Measurements from ENCODE around the gene TOM1.

Gene TOM1

DNA sequence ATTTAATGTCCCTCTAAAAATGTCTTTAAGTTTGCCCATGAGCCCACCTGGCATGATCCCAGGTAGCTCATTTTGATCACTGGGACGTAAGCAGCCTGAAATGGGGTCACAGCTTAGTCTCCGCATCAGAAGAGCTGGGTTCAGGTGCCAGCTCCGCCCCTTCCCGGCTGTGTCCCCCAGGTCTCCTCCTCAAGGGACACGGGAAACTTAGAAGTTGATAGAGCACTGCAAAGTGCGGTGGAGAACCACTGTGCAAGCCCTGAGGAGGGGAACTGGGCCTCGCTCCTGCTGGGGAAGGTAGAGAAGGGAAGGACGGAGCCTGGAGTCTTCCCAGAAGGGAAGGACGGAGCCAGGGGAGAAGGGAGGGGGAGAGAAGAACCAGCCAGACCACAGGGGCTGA is 7.7 kb downstream of the TOM1 start:
- DNase-seq (ENCODE audit: low read depth, low spot score) = no peak

DNA sequence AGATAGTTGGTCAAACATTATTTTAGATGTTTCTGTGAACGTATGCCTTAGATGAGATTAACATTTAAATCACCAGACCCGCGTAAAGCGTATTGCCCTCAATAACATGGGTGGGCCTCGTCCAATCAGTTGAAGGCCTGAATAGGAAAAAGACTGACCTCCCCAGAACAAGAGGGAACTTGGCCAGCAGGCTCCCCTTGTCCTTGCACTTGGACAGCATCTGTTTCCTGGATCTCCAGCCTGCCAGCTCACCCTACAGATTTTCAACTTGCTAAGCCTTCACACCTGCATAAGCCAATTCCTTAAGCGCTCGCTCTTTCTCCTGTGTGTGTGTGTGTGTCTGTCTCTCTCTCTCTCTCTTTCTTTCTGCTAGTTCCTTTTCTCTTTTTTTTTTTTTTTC is 8.2 kb downstream of the TOM1 start:
- DNase-seq (ENCODE audit: low read depth, low spot score) = no peak

DNA sequence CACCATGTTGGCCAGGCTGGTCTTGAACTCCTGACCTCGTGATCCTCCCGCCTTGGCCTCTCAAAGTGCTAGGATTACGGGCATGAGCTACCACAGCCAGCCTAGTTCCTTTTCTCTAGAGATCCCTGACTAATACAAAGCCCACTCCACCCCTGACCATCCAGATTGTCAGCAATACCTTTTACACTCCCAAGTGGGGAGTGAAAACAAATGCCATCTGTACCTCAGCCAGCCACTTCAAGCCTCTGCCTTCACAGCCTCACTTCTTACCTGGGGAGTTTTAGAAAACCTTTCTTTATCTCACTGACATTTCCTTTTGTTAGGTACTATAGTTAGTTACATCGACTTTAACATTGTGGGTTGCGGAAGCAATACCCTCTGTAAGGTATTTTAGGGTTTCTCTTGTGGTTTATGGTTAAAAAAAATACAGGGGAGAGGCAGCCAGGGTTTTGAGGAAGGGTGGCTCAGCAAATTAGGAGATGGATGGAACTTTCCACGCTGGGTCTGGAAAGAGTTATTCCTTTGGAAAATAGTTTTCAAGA is 8.9 kb downstream of the TOM1 start:
- no peak for DNase-seq (ENCODE audit: low read depth, low spot score)

DNA sequence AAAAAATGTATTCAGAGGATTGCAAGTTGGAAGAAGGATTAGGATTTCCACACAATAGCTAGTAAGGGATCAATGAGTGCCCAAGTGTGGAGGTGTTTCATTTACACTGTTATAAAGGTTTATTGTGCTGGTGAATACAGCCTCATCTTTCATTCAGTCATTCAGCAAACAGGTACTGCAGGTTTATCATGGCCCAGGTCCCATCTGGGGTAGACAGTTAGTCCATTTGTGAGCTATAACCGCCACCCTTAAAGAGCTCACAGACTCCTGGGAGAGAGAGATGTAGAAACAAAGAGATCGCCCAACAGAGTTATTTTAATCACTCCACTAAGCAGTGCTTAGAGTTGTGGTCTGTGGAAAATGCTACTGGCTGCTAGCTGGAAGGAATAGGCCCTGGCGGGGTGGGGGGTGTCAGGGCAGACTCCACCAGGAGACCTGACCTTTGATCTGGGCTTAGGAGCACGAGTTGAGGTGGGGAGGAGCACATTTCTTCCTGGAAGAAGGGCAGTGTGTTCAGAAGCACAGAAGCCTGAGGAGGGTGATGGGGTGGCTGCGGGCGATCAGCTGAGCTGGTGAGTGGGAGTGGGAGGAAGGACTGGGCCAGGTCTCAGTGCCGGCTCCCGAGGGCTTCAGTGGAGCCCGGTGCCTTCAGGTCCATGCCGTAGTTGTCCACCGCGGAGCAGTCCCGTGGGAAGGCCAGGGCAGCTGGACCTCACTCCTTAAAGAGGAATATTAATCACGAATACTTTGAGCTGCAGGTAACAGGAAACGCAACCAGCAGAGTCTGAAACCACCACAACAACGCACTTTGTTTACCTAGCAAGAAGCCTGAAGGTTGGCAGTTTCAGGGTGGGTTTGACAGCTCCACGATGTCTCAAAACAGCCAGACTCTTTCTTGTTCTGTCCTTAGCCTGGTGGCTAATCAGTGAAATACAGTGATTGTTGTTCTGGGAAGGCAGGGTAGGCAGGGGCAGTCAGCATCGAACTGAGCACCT is 11.2 kb downstream of the TOM1 start:
- DNase-seq (ENCODE audit: low read depth, low spot score) = no peak

DNA sequence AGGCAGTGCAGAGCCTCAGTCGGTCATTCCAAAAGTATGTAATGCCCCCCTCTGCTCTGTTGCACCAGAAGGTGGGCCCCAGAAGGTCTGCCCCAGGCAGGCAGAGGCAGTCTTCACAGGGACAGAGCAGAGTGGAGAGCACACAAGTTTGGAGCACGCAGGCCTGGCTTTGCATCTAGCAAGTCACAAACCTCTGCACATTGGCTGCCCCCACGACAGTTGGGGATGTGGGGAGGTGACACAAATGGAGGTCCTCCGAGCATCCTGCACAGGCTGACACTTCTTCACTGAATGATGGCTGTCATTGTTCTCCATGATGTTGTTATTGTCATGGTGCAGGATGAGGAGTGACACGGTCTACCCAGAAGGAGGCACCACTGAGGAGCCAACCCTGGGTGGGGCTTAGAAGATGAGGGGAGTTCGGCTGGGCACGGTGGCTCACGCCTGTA is 11.9 kb downstream of the TOM1 start:
- no peak for DNase-seq (ENCODE audit: low read depth, low spot score)

DNA sequence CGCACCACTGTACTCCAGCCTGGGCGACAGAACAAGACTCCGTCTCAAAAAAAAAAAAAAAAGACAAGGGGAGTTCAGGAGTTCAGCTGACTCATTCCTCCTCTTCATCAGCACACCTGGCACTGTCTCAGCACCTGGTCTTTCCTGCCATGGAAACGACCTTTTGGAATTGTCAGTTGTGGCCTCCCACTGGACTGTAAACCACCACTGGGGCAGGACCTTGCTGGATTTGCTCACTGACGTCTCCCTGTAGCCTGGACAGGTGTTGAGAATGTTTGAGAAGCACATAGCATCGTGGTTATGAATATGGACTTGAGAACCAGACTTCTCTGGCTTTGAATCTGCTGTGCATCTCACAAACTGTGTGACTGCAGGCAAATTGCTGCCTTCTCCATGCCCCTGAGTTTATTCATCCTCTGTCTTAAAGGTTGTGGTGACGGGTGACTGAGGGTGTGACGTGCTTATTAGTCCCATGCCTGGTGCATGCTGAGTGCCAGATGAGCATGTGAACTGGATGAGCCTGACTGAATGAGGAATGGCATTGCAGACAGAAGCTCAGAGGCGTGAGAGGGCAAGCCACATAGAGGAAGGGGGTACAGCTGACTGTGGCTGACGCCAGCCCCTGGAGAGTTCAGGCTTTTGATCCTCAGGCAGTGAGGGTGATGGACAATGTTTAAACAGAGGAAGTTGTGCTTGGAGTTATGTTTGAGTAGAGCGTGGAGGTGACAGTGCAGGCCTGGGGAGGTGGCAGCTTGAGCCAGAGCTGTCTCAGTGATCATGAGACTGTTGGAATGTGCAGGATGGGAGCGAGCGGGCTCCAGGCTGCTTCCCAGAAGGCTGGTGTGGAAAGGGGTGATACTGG is 12.7 kb downstream of the TOM1 start:
- DNase-seq (ENCODE audit: low read depth, low spot score) = no peak

DNA sequence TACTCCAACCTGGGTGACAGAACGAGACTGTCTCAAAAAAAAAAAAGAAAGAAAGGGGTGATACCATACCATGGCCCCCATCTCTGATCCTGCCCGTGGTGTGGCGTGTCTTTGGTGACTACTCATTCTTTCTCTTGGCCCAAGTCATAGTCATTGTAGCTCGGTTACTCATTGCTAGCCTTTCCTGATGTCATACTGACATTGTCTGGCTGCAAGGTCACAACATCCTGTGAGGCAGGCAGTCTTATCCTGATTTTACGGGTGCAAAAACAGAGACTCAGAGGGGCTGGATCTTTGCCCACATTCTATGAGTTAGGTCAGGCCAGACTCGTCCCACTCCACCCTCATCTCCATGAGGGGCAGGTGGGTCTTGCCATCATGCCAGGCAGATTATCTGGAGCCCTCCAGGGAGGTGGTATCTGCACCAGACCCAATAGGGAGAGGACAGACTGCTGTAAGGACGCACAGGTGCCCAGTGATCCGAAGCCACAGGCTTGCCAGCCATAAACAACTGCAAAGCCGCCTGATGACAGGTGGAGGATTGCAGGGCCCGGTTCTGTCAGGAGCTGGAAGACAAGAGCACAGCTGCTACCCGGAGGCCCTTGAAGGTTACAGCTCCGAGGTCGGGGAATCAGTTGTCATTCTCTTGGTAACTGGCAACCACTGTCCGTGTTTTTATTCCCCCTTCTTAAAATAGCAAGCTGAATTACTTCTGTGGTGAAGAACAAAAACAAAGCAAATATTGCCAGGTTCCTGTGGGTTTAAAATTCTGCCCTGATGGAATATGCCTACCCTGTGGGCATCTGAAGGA is 13.8 kb downstream of the TOM1 start:
- DNase-seq (ENCODE audit: low read depth, low spot score) = no peak

DNA sequence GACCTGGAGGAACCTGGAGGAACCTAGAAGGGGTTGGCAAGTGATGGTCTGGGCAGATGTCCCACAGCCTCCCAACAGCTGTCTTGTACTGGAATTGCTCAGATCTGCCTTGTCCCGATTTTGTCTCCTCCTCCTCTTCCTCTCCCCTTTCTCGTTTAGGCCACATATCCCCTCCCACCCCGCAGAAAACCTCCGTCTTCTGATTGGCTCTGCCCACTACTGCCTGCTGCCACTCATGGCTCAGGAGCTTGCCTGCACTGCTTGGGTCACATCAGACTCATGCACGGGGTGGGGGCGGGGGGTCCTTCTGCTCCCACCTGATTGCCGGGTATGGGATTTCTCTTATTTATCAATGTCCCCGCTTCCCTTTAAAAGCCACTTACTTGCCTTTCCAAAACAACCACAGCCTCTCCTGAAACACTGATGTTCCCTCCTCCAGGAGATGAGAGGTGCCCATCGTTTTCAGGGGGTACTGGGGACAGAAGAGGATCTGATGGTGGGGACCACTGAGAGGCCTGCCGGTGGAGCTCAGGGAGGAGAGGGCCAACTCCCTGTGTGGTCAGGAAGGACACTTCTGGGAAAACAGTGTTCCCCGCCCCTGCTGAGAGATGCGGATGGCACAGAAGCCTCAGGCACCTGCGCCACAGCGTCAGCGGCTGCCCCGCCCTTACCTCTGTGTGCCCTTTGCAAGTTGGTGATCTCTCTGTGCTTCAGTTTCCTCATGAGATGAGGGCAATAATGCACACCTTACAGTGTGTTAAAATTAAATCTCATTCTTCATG is 14.7 kb downstream of the TOM1 start:
- no peak for DNase-seq (ENCODE audit: low read depth, low spot score)

DNA sequence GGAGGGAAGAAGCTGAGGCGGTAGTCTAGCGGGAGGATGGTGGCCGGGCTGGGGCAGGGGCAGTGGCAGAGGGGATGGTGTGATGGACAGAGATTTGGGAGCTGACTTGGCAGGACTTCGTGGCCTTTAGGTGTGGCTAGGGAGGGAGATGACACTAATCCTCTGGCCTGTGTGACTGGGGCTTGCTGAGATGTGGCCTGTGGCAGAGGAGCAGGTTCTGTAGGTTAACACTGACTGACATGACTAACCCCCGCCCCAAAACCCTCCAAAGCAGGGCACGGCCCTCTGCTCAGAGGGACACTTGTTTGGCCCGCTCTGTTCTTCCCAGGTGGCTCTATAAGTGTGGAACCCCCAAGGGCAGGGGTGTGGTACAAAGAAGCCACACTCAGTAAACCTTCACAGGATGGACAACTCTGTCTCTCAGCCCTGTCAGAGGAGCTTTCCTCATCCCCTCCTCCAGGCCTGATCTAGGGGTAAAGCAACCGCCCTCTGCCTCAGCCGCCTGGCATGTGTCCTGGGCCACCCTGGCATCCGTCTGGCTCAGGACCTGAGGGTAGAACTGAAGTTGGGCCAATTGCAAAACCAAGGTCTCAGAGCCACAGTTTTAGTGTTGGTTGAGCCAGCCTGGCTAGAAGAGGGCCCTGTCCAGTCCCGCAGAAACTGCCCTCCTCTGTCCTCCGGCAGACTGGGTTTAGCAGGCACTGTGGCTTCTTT is 15.6 kb downstream of the TOM1 start:
- no peak for DNase-seq (ENCODE audit: low read depth, low spot score)

DNA sequence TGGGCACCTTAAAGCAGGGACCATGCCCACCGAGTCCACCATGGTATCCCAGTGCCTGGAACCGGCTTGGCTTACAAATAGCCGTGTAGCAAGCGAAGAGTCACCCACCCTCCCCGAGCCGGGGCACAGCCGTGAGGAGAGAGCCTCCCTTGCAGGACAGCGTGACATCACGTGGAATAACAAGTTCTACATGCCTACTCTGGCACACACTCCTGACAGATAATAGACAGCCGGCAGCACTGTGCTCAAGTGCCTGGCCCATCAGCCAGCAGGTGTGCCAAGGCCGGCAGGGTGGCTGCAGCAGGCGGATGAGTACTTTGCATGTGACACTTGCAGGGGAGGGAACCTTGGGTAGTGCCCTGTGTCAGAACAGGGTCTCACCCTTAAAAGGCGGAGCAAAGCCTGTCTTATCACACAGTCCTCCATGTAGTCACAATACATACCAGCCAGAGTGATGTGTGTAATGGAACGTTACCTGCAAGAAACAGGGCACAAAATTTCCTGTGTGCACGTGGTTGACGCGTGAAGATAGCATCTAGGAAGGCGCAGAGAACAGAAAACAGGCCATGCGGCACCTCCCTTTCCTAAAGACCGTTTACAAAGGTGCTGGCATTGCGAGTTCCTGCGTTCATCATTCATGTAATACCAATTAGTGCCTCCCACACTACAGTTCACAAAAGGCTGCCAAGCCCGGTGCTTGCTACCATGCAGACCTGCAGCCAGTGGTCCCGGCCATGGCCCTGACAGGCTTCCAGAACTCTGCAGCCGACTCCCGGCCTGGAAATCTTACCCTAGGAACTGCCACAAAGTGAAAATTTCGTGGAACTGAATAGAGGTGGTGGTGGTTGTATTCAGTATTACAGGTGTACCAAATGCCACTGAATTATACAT is 16.4 kb downstream of the TOM1 start:
- DNase-seq (ENCODE audit: low read depth, low spot score) = no peak

DNA sequence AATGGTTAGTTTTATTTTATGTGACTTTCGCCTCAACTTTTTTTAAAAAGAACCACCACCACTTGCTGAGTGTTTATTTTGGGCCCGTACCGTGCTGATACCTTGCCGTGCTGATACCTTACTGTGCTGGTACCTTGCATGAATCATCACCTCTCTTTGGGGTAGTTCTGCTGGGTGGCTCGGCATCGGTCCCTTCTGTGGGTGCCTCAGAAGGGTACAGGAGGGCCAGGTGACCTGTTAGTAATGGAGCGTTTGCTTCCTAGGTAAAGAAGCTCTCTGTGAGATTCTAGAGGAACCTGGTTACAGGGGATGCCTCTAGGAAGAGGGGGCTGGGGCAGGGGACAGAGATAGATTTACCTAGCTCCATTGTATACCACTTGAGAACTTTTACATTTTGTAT is 17.1 kb downstream of the TOM1 start:
- no peak for DNase-seq (ENCODE audit: low read depth, low spot score)

DNA sequence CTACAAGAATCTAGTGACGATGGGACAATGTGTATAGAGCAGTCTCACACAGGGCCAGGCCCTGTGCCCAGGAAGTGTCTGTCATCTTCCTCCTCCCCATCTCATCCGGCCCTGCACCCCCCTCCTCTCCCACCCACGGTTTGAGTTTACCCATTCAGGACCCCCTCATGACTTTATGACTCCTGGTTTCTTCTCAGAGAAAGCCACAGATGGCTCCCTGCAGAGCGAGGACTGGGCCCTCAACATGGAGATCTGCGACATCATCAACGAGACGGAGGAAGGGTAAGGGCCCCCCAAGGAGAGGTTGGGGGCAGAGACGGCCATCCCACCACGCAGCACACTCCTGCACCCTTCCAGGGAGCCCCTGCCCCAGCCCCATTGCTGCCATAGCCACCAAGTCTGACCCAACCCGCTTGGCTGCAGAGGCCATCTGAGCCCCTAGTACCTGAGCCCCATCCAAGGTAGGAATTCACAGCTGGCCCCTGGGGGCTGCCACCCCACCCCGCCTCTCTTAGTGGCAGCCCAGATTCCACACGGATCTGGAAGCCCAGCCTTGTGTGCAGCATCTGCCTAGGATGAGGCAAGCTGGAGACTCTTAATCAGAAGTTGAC is 18.1 kb downstream of the TOM1 start:
- no peak for DNase-seq (ENCODE audit: low read depth, low spot score)

DNA sequence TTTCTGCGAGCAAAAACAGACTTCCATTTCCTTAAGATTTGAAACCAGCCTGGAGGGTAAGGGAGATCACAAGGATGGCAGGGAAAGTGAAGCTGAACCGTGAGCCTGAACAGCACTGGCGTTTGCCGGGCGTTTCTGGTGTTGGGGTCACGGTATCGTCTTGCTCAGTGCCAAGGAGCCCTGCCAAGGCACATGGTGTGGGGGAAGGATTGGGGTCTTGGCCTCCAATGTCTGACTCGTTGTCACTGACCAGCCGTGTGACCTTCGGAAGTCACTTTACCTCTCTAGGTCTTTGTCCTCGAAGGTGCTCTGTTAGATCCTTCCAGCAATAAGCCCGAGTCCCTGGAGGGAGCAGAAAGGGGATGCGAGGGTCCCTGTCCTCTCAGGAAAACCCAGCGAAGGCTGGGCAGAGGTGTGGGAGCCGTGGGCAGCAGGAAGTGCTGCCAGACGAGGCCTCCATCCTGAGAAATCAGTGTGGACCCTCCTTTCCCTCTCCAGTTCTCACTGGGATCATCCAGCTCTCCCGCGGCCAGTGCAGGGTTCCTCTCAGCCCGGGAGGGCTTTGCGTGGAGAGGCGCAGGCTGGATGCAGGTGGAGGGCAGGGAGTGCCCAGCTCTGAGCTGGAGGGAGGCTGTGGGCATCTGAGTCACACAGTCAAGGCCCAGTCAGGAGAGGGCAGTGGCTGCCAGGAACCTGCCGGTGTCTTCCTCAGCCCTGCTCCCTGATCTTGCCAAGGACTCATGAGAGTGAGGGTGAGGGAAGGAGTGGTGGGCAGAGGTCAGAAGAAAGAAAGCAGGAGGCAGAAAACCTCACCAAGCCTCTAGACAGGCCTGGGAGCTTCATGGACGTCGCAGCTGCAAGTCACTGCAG is 18.9 kb downstream of the TOM1 start:
- no peak for DNase-seq (ENCODE audit: low read depth, low spot score)

DNA sequence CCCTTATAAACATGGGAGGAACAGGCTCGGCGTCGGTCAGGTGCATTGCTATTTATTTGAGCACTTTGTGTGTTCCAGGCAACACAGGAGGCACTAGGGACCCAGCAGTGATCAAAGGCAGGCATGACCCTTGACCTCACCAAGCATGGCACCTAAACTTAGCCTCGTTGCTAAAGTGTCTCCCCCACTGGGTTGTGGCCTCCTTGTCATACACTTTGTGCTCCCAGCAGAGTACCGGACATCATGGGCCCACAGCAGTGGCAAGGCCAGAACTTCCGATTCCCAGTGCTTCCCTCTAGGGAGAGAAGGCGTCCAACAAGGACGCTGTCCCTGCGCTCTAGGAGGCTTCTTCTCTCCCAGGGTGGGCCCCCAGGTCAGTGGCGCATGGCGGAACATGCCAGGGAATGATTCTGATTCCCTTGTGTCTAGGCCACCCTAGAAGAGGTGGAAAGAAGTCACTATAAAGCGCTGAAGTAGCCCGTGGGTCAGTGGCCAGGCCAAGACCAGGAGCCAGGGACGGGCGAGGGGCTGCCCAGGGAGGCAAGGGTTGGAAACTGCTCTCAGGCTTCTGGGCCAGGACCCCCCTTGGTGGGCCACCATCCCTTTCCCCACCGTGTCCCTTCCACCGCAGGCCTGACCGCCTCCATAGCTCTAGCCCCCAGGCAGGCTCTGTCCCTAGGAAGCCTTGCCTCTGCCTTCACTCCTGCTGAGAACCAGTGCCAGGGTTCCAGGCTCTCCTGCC is 19.7 kb downstream of the TOM1 start:
- no peak for DNase-seq (ENCODE audit: low read depth, low spot score)

DNA sequence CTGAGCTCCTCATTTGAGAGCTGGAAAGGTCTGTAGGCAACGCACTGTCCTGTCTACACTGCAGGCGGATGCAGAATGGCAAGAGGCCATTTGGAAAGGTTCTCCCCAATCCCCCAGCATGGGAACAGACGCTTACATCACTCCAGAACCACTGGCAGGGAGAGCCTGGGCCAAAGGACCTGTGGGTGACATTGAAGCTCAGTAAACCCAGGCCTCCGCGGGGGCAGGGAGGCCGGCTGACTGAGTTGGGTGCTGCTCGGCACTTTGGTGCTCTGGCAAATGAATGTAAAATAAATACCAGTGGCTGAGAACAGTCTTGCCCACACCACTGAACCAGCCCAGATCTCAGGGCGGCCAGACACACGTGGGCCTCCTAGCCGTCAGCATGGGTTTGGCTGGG is 22.4 kb downstream of the TOM1 start:
- DNase-seq (ENCODE audit: low read depth, low spot score) = no peak

DNA sequence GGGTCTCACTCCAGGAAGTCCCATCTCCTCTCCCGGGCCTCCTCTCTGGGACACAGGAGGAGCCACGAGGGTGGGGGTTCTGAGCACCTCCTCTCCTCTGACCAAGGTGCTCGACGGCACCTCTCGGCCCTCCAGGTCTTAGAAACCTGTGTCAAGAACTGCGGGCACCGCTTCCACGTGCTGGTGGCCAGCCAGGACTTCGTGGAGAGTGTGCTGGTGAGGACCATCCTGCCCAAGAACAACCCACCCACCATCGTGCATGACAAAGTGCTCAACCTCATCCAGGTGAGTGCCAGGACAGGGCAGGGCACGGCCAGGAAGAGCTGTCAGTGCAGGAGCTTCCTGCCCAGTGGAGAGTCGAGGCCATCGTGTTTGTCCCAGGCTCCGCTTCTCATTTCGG is 23.2 kb downstream of the TOM1 start:
- no peak for DNase-seq (ENCODE audit: low read depth, low spot score)

DNA sequence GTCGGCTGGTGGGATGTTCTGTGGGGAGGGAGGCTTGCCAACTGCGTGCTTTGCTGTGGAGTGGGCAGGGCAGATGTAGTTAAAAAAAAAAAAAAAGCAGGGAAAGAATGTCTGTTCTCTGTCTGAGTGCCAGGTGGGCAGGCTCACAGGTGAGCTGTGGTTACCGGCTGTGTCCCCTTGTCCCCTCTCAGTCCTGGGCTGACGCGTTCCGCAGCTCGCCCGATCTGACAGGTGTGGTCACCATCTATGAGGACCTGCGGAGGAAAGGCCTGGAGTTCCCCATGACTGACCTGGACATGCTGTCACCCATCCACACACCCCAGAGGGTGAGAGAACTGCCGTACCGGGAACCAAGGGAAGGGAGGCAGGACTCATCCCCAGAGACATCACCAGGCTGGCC is 23.6 kb downstream of the TOM1 start:
- no peak for DNase-seq (ENCODE audit: low read depth, low spot score)
